Measurements from ENCODE around the gene ANO10.
"Not testable (repeated sequence)": the region's sequence is repeated elsewhere in the genome, so short reads cannot be mapped to it uniquely, and the experiment has no call there.

ANO10 gene

DNA sequence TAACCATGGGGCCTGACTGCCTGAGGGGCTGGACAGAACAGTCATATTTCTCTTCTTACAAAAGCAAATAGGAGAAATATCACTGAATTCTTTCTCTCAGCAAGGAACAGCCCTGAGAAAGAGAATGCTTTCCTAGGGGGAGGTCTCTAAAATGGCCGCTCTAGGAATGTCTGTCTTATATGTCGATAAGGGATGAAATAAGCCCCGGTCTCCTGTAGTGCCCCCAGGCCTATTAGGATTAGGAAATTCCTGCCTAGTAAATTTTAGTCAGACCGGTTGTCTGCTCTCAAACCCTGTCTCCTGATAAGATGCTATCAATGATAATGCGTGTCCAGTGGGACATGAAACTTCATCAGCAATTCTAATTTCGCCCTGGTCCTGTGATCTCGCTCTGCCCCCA, 103.3 kb downstream of the ANO10 start:
- DNase-seq (ENCODE audit: low read depth in 3 of 3): not testable (repeated sequence)

DNA sequence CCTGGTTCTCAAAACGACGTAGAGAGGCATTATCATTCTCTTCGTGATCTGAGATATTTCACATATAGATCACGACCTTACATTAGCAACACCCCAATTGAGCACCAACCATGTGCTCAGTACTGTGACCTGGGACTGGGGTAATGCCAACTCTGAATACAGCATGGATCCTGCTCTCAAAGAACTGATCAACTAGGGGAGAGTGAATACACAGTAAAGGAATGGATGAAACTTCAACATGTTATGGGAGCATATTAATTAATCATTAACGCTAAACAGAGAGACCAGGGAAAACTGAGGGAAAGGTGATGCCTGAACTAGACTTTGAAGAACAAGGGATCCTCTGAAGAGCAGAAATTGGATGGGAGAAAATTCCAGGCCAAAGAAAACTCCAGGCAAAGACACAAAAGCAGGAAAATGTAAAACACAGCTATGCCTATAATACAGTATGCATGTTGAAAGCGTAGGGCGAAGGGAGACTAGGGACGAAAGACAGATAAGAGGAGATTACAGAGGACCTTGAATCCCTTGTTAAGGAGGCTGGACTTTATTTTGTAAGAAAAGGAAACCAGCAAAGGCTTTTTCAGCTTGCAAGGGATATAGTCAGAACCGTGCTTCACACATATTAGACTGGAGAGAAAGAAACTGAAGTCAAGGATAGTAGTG, 105.7 kb downstream of the ANO10 start:
- DNase-seq (ENCODE audit: low read depth in 3 of 3): no peak

DNA sequence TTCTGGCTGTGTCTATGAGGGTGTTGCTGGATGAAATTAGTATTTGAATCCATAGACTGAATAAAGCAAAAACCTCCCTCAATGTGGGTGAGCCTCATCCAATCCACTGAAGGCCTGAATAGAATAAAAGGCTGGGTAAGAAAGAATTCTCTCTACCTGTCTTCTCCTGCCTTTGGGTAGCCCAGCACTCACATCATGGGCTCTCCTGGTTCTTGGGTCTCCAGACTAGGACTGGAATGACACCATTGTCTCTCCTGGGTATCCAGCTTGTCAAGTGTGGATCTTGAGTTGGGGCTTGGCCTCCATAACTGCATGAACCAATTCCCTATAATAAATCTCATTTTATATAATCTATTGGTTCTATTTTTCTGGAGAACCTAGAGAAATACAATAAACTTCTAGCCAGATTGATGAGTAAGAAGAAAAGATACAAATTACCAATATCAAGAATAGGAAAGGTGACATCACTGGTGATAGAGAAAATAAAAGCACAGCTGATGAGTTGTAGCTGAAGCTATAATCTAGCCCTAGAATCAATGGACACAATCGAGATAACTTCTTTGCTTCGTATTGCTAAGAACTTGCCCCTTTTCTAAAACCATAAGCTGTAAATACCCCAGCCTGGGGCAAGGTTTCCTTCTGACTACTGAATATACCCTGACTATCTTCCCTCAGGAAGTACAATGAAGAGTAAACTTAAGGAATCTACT, 106.4 kb downstream of the ANO10 start:
- DNase-seq (ENCODE audit: low read depth in 3 of 3): no peak

DNA sequence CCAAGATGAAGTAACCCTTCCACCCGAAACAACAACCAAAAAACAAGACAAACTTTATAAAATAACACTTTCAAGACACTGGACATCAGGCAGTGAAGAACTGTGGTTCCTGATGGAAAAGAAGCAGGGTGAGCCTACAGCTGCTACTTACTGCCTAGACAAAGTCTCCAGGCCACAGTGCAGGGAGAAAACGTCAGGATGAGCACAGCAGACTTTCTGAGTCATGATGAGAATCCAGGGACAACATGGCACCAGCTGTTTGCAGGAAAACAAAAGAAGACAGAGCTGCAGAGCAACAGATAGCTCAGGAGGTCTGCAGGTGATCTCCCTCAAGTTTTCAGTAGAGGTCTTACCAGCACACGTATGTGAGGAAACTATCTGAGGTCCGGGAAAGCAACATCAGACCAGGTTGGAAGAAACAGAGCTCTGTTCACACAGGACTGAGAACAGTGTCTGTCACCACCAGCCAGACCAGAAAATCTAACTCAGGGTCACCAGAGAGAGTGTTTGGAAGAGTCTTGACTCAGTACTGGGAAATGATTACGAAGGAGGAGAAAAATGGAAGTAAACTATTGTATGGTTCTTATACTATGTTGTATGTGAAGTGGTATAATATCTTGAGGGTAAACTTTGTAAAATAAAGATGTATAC, 108.9 kb downstream of the ANO10 start:
- no peak for DNase-seq (ENCODE audit: low read depth in 3 of 3)

DNA sequence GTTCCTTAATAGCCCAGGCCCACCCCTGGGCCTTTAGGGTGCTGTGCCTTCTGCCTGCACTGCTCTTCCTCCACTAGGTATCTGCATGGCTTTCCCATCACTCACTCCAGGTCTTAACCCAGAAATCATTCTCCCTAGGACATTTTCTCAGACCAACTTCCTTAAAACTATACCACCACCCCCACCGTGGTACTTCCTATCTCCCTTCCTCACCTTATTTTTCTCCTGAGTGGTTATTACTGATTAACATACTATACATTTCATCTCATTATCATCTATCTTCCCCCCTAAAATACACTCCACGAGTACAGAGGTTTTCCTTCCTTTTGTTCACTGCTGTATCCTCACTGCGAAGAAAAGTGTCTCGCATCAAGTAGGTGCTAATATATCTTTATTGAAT, 115.2 kb downstream of the ANO10 start:
- DNase-seq (ENCODE audit: low read depth in 3 of 3): no peak

DNA sequence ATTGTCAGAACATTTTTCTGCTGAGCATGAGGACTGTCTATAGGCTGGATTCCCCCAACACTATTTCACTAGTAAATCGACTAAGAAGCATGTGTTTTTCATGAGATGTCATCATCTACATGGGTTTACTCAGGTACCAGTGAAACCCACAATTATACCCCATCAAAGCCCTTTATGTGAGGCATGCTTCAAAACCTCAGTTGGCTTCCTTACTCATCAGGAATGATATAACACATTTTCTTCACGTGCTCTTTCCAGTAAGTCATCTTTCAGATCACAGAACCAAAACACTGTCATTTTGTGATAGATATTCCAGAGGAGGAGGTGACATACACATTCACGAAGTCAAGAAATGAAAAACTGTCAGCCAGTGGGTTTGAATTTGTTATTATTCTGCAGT, 116.5 kb downstream of the ANO10 start:
- DNase-seq (ENCODE audit: low read depth in 3 of 3): no peak

DNA sequence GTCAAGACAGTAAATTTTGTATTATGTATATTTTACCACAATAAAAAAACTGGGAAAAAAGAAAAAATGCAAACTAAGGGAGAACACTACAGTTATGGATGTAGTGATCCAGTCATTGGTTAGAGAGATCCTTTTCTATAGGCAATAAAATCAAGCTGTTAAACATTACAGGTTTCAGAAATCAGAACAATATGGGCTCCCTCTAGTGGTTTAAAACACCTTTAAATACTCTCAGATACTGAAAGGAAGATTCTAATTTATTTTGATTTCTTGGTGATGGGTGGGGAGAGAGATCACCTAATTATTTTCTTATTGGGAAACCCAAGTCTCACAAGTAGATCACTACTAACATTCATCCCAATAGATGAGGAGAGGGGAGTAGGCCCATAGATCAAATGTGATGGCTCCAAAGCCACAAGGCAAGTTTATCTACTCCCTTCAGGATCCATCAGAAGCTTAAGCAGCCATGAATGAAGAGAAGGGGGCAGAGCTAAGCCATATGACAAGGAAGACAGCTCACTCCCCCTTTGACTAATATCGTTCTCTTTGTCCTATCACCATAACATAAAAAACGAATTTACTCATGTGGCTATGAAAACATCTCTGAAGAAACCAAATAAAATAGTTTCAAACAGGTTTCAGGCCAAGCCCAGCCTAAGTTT, 118.6 kb downstream of the ANO10 start:
- DNase-seq (ENCODE audit: low read depth in 3 of 3): no peak

DNA sequence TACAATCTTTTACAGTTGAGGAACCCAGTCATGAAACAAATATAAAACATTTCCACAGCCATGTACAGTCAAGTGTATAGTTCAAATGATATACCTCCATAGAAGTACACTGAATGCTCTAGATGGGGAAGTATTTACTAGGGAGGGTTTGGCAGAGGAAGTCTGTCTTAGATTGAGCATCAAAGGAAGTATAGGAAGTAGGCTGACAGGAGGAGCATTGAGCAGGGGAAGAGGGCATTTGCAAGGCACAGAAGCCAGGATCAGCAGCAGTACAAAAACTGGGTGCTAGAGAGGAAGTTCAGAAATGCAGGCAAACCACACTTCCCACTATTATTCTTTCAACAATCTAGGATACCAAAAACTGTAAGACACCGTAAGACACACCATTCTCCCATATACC, 122.6 kb downstream of the ANO10 start:
- DNase-seq (ENCODE audit: low read depth in 3 of 3): no peak

DNA sequence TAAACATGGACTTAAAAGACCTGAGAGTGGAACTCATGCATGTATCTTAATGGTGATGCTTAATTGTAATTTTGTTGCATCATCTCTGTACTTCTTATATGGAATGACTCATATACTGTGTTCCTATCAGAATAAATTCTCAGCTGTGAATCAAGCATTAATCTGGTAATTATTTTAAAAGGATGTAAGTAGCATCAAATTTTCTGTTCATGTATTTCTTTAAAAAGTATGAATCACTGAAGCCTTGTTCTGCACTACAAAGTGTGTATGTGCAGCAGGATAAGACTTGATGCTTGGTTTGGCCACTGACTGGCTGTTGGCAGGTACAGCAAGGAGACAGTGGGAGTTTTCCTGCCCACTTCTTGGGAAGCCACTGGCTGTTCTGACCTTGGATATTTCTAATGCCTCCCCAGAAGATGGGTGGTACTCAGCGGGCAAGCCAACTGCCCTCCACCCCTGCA, 123.9 kb downstream of the ANO10 start:
- DNase-seq (ENCODE audit: low read depth in 3 of 3): no peak

DNA sequence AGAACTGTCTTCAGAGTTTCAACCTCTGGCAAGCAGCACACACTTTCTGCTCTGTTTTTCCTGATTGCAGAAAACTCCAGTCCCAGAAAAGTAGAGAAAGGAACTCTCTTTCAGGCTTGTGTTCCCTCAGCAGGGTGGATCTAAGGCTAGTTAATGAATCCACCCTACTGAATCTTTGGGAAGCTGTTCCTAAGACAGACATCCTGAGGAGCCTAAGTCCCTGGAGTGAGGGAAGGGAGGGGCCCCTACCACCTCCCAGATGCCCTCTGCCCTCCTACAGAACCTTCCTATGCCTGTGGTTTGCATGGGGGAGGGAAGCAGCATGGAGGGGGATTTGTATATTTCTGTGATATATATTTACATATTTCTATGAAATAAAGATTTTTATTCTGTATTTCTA, 124.4 kb downstream of the ANO10 start:
- no peak for DNase-seq (ENCODE audit: low read depth in 3 of 3)

DNA sequence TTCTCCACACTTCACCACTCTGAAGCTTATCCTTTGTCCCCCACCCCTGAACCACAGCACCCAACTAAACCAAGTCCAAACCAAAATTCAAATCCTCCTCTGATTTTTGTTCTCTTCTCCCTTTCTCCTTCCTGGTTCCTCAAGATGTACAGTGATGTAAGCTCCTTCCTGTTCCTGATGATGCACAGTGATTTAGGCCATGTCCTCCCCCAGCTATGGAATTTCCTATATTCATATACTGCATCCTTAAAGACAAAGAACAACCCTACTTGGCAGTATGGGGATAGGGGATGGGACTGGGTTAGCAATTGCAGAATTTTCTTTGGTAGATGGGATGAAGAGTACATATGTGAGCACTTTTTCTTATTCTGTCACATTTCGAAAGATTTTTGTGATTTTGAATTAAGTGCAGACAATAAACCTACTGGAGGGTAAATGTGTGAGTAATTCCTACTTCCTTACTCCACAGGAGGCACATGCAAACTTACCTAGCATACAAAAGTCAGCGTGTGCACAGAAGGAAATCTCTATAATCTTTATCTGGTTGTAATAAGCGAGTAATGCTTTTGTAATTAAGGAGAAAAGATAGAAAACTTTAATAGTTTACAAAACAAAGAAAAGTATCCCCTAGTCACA, 125.0 kb downstream of the ANO10 start:
- DNase-seq (ENCODE audit: low read depth in 3 of 3): no peak

DNA sequence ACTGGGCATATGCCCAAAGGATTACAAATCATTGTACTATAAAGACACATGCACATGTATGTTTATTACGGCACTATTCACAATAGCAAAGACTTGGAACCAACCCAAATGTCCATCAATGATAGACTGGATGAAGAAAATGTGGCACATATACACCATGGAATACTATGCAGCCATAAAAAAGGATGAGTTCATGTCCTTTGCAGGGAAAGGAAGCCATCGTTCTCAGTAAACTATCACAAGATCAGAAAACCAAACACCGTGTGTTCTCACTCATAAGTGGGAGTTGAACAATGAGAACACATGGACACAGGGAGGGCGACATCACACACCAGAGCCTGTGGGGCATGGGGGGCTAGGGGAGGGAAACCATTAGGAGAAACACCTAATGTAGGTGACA, 128.9 kb downstream of the ANO10 start:
- not testable (repeated sequence) for DNase-seq (ENCODE audit: low read depth in 3 of 3)

DNA sequence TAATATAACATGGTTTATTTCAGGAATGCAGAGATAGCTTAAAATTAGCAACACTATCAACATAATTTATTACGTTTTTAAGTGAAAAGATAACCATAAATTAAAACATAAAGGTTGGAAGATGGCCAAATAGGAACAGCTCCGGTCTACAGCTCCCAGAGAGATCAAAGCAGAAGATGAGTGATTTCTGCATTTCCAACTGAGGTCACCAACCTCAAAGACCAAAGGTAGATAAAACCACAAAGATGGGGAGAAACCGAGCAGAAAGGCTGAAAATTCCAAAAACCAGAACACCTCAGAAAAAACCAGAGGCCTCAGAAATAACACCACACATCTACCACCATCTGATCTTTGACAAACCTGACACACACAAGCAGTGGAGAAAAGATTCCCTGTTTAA, 130.0 kb downstream of the ANO10 start:
- not testable (repeated sequence) for DNase-seq (ENCODE audit: low read depth in 3 of 3)

DNA sequence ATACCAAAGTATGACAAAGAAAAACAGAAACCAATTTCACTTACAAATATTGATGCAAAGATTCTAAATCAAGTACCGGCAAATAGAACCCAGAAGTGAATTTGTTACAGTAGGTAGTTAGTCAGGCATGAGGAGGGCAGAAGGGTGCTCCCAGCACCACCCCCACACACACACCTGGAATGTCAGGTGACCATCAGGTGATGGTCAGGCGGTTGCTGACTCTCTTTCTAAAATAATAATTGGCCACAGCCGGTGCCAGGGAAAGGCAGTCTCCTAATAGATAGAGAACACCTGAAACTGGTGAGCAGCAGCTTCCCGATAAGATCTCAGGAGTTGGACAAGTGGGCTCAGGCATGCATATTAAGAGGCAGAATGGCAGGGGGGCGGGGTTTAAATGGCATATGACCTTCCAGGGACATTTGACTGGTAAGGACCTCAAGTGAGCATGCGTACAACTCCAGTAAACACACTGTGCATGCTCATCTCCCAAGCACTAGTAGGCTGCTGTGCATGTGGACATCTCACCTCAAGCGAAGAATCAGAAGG, 131.1 kb downstream of the ANO10 start:
- no peak for DNase-seq (ENCODE audit: low read depth in 3 of 3)

DNA sequence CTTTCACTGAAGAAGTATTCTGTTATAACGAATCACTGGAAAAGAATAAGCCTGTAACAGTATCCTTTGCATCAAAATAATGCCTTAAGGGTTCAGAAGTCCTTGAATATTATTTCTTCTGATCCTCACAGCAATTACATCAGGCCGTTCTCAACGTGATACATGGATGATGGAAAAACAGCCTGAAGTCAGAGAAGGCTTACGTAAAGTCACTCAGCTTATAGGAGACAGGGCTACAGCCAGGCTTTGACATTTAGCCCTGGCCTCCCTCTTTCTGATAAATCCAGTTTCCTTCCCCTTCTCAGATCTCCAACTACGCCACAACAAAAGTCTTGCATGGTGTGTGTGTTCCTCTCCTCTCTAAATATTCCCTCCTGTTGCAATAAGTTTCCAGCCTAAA, 131.9 kb downstream of the ANO10 start:
- no peak for DNase-seq (ENCODE audit: low read depth in 3 of 3)

DNA sequence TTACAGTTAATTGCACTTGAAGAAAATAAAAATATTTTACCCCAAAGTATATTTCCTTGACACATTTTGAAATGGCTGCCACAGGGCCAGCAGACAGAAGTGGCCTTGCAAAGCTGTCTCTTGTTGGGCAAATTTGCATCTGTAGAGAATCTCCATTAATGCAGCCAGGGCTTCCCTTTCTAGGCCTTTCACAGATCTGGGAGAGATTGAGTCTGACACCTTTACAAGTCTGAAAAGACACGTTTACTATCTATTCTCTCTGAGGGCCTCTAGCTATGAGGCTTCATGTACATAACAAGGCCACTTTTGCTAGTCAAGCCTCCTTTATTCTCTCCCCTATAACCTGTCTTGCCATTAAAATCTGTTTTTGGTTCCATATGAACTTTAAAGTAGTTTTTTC, 135.9 kb downstream of the ANO10 start:
- no peak for DNase-seq (ENCODE audit: low read depth in 3 of 3)

DNA sequence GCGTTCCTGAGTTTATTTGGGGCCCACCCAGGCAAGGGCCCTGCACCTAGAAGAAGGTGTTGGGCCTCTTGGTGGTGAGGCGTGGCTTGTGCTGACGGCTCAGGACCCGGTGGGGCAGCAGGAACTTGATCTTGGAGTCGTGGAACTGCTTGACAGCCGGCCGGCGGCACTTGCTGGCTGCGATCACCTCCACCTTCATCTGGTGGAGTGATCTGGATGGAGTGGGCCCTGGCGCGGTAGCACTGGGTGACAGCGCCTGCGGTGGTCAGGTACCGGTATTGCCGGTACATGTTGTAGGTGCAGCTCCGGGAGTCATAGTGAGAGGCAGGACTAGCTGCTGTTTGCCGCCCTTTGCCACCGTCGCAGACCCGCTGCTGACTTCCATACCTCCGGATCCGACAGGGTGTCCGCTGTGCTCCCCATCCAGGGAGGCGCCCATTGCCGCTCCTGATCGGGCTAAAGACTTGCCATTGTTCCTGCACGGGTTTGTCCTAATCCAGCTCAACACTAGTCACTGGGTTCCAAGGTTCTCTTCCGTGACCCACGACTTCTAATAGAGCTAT, 136.8 kb downstream of the ANO10 start:
- DNase-seq (ENCODE audit: low read depth in 3 of 3): no peak

DNA sequence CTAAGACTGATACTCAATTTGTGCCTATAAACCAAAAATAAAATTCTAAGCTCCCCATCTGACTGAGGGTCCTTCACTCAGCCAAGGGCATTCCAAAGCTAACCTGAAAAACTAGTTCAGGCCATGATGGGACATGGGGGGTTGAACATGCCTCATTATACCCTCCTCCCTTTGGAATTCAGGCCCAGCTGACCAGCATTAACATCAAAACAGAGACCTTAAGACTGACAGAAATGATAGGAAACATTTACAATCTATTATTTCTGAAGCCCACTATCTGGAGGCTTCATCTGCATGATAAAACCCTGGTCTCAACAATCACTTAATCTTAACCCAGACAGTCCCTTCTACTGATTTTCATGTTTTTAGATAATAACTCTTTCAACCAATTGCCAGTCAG, 140.4 kb downstream of the ANO10 start:
- no peak for DNase-seq (ENCODE audit: low read depth in 3 of 3)

DNA sequence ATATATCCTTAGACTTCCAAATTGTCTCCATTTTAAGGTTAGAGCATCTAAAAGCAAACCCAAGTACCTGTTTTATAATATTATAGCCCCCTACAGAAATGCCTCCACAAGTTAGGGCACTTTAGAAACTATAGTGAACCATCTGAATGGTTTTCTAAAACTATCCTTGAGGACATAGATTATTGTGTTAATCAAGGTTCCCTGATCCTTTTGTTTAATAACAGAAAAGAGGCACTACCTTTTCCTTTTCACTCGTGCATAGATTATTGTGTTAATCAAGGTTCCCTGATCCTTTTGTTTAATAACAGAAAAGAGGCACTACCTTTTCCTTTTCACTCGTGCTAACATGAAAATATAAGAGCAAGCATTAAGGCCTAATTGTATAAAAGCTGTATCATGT, 143.0 kb downstream of the ANO10 start:
- DNase-seq (ENCODE audit: low read depth in 3 of 3): not testable (repeated sequence)

DNA sequence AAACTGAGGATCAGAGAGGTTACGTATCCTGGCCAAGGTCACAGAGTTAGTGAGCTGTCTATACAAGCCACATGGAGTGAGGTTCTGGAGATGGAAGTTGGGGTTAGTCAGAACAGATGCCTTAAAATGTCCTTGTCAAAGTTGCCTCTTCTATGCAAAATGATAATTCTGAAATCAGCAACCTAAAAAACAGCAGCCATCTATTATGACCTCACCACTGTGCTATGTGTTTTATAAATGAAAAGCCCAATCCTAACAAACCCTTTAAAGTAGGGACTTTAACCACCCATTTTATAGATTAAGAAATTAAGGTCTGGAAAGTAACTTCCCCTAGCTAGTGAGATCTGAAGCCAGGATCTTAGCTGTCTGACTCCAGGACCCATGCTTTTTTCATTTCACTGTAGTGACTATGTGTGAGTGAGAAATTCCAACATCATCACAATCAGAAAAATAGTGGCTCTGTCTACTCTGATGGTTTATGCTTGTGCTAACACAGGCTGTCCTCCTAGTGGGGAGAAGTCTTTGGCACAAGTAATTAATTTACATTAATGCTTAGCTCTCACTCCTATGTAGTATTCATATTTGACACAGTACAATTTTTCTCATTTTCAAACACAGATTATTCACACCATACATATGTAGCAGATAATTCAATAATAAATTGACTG, 143.6 kb downstream of the ANO10 start:
- DNase-seq (ENCODE audit: low read depth in 3 of 3): no peak

DNA sequence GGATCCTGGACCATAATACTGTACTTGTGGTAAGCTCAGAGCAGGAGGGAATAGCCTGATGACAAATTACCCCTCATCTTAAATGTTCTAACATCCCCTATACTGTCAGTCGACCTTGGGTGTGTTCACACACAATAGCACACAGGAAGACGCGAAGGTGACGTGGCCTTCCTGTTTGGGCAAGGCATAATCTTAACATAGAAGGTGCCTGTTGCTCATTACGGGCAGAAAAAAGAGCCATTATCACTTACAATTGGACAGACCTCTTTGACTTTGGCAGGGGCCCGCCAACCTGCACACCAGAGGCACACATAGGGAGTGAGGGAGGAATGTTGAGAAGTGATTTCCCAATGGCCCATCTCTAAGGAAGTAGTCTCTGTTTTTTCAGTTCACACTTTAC, 144.2 kb downstream of the ANO10 start:
- peak; percentile 27 to 38 (median 29) for DNase-seq (ENCODE audit: low read depth in 3 of 3)

All from stimulated activated CD4-positive, alpha-beta T cell treated with anti-CD3 and anti-CD28 coated beads, TNF-alpha, amount 100 ng/mL, for 24 hours (primary cell).